HuH-7 (cell line): Measurements from ENCODE around the gene SSX7.
"Not testable (repeated sequence)": the region's sequence is repeated elsewhere in the genome, so short reads cannot be mapped to it uniquely, and the experiment has no call there.

ENCODE experiments used
- DNase-seq: peaks from one replicate; pipeline ENCODE4 v3.0.0; 2011; ENCODE audit warnings: low spot score

SSX7 gene

GRCh38 chrX:52654800-52655199 is at the start of gene SSX7:
SSX7 (minus strand) TSS chrX:52654900; CDS start chrX:52653472, 1,428 bp downstream.
- DNase-seq = not testable (repeated sequence)

GRCh38 chrX:52692034-52692433 is 37.3 kb upstream of the SSX7 start:
- not testable (repeated sequence) for DNase-seq

- DNase-seq = not testable (repeated sequence)
Observed at GRCh38 chrX:52662218-52662617, 7.5 kb upstream of the SSX7 start.

- DNase-seq = not testable (repeated sequence)
Observed at GRCh38 chrX:52655475-52655874, 775 bp upstream of the SSX7 start.

- not testable (repeated sequence) for DNase-seq
Observed at GRCh38 chrX:52650676-52651075, 4.0 kb downstream of the SSX7 start.

GRCh38 chrX:52648956-52649355 is 5.7 kb downstream of the SSX7 start:
- DNase-seq = not testable (repeated sequence)

- not testable (repeated sequence) for DNase-seq
Observed at GRCh38 chrX:52628483-52628882, 26.2 kb downstream of the SSX7 start.

- not testable (repeated sequence) for DNase-seq
Observed at GRCh38 chrX:52620661-52621060, 34.0 kb downstream of the SSX7 start.

- no peak for DNase-seq
Observed at GRCh38 chrX:52608961-52609360, 45.7 kb downstream of the SSX7 start.

GRCh38 chrX:52603151-52603550 is 51.5 kb downstream of the SSX7 start:
- DNase-seq = not testable (repeated sequence)

- no peak for DNase-seq
Observed at GRCh38 chrX:52598886-52599285, 55.8 kb downstream of the SSX7 start.

GRCh38 chrX:52594658-52595057 is 60.0 kb downstream of the SSX7 start:
- DNase-seq = no peak
